Mammary epithelial cell (primary cell): ENCODE results near the gene SPRR2G.

Experiments used
- EZH2 ChIP-seq: IDR thresholded peaks from 2 replicates; pipeline ENCODE4 v1.6.1; 2012; ENCODE audit warnings: low read length, inconsistent platforms, borderline replicate concordance
- TF ChIP-seq, protein P1 (sequence below), 2 donors: IDR thresholded peaks in 1 of 2; conservative IDR thresholded peaks in 1 of 2; 2 replicates each; pipeline ENCODE4 v1.5.1; 2011 to 2012; ENCODE audit warnings: inconsistent platforms in 2 of 2, low read length in 2 of 2, mild to moderate bottlenecking in 2 of 2, control low read depth in 1 of 2, low read depth in 1 of 2; ENCODE audit not compliant: insufficient read depth in 1 of 2; ENCODE audit errors: extremely low read depth in 1 of 2

DNA sequence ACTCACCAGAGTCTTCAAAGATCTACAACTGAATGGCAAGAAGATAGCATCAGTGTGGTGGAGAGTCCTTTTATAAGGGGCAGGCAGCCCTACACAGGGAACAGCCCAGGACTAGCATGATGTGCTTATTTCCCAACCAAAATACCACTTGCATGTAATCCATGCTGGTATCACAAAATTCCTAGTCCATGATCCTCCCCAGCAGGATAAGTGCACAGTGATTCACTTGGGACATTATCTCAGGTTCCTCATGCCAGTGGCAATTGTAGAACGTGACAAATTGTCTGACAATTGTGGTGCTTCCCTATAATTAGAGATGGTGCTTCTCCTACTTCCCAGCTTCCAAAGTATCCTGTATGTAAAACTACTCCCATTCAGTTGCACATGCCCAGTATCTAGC is at the start of gene SPRR2G:
- TF ChIP-seq, protein P1, sequence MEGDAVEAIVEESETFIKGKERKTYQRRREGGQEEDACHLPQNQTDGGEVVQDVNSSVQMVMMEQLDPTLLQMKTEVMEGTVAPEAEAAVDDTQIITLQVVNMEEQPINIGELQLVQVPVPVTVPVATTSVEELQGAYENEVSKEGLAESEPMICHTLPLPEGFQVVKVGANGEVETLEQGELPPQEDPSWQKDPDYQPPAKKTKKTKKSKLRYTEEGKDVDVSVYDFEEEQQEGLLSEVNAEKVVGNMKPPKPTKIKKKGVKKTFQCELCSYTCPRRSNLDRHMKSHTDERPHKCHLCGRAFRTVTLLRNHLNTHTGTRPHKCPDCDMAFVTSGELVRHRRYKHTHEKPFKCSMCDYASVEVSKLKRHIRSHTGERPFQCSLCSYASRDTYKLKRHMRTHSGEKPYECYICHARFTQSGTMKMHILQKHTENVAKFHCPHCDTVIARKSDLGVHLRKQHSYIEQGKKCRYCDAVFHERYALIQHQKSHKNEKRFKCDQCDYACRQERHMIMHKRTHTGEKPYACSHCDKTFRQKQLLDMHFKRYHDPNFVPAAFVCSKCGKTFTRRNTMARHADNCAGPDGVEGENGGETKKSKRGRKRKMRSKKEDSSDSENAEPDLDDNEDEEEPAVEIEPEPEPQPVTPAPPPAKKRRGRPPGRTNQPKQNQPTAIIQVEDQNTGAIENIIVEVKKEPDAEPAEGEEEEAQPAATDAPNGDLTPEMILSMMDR (conservative IDR thresholded peaks at IDR 0.05 in 1 of 2, IDR thresholded peaks at IDR 0.05 in 1 of 2; ENCODE audit: extremely low read depth in 1 of 2, insufficient read depth in 1 of 2, low read depth in 1 of 2, low read length in 2 of 2): no peak
- TF ChIP-seq EZH2: no peak
